Osteoblast (primary cell): ENCODE results near the gene FNDC11. TPM values are rescaled to one million over a fixed set of nuclear protein-coding genes. Genes with fewer than 3 reads are reported as not detected.

Experiments used
- DNase-seq: peaks from one replicate; pipeline ENCODE4 v3.0.0; 2011; ENCODE audit warnings: low spot score, mixed read lengths; ENCODE audit not compliant: insufficient read length; ENCODE audit errors: missing footprints
- H2AFZ ChIP-seq: 2 replicates; pipeline ENCODE4 v1.6.0; 2011; ENCODE audit warnings: mild to moderate bottlenecking, low read length
- H3K27ac ChIP-seq: 2 replicates; pipeline ENCODE4 v1.5.1; 2011; ENCODE audit warnings: mild to moderate bottlenecking, low read depth, low read length, moderate library complexity
- H3K27me3 ChIP-seq: 2 replicates; pipeline ENCODE4 v1.6.0; 2012; ENCODE audit warnings: mild to moderate bottlenecking, control low read depth, inconsistent platforms, low read length, moderate library complexity; ENCODE audit not compliant: insufficient read depth
- H3K36me3 ChIP-seq: 2 replicates; pipeline ENCODE4 v1.5.1; 2011; ENCODE audit warnings: mild to moderate bottlenecking, low read length, control low read depth, moderate library complexity; ENCODE audit not compliant: insufficient read depth
- H3K4me1 ChIP-seq: 2 replicates; pipeline ENCODE4 v1.5.1; 2011; ENCODE audit warnings: mild to moderate bottlenecking, low read length, control low read depth, moderate library complexity; ENCODE audit not compliant: insufficient read depth
- H3K4me2 ChIP-seq: 2 replicates; pipeline ENCODE4 v1.6.0; 2011; ENCODE audit warnings: mild to moderate bottlenecking, low read length; ENCODE audit not compliant: insufficient read depth
- H3K4me3 ChIP-seq: fragments of 200-600 bp; sonication (generic); 3 replicates; pipeline ENCODE4 v1.5.1; 2012; ENCODE audit warnings: mild to moderate bottlenecking, low read length, inconsistent platforms; ENCODE audit not compliant: insufficient read depth
- H3K79me2 ChIP-seq: 2 replicates; pipeline ENCODE4 v1.6.0; 2012; ENCODE audit warnings: mild to moderate bottlenecking, low read length, control low read depth, inconsistent platforms; ENCODE audit not compliant: insufficient read depth
- H3K9me3 ChIP-seq: 2 replicates; pipeline ENCODE4 v1.5.1; 2011; ENCODE audit warnings: low read depth, low read length, control low read depth
- H4K20me1 ChIP-seq: 2 replicates; pipeline ENCODE4 v1.6.0; 2012; ENCODE audit warnings: mild to moderate bottlenecking, low read length, control low read depth; ENCODE audit not compliant: insufficient read depth
- CTCF ChIP-seq: IDR thresholded peaks from 2 replicates; pipeline ENCODE4 v1.5.1; 2011; ENCODE audit warnings: mild to moderate bottlenecking, low read depth, low read length, moderate library complexity; ENCODE audit errors: extremely low read depth
- total RNA-seq: library from RNA; depleted of rRNA; stranded (reverse); fragments of >200 nt; gene quantifications from 2 replicates; pipeline ENCODE4 v1.2.3, GENCODE V29; 2012

Gene FNDC11
- total RNA-seq, 1 donor = not detected

GRCh38 chr20:63547725-63548480 is 6.1 kb upstream of the FNDC11 start, which contains the start of gene SRMS:
Gene SRMS, minus strand, starts transcription at chr20:63547749. Its CDS starts 286 bp downstream, at chr20:63547463.
- Histone ChIP-seq H3K9me3 (no peaks in the 10 kb centered on the region), H4K20me1 (no peaks in the 10 kb centered on the region), H3K79me2 (no peaks in the 10 kb centered on the region), H3K27ac (no peak within 1 kb of the TSS), H3K4me2 (no peak within 1 kb of the TSS), H3K27me3 (peaks cover 22% of the 10 kb centered on the region), H3K4me1 (no peaks in the 10 kb centered on the region), H2AFZ (no peak within 1 kb of the TSS), H3K36me3 (no peaks in the 10 kb centered on the region), H3K4me3 (no peak within 1 kb of the TSS)
- TF ChIP-seq CTCF = no peak
- DNase-seq = no peak

GRCh38 chr20:63548542-63548941 is 5.4 kb upstream of the FNDC11 start:
- no peak for DNase-seq
- TF ChIP-seq CTCF = no peak
- no peaks in the 10 kb centered on the region for H4K20me1 ChIP-seq

GRCh38 chr20:63549019-63549418 is 4.9 kb upstream of the FNDC11 start:
- H3K27me3 ChIP-seq = peaks cover 22% of the 10 kb centered on the region
- no peaks in the 10 kb centered on the region for H3K4me1 ChIP-seq
- H3K27ac ChIP-seq = no peak overlapping the region
- H3K79me2 ChIP-seq = no peaks in the 10 kb centered on the region
- H3K4me3 ChIP-seq = no peak overlapping the region
- no peak overlapping the region for H3K4me2 ChIP-seq
- H4K20me1 ChIP-seq = no peaks in the 10 kb centered on the region
- no peaks in the 10 kb centered on the region for H3K9me3 ChIP-seq
- no peak for TF ChIP-seq CTCF
- no peak for DNase-seq
- H2AFZ ChIP-seq = no peak overlapping the region
- no peaks in the 10 kb centered on the region for H3K36me3 ChIP-seq

More at GRCh38 chr20:63548542-63548941, 5.4 kb upstream of the FNDC11 start:
- Histone ChIP-seq H3K4me1 (no peaks in the 10 kb centered on the region), H3K27me3 (peaks cover 22% of the 10 kb centered on the region), H3K9me3 (no peaks in the 10 kb centered on the region), H3K79me2 (no peaks in the 10 kb centered on the region), H3K4me3 (no peak overlapping the region), H2AFZ (no peak overlapping the region), H3K36me3 (no peaks in the 10 kb centered on the region), H3K27ac (no peak overlapping the region), H3K4me2 (no peak overlapping the region)

- H3K27ac ChIP-seq = no peak overlapping the region
- no peak overlapping the region for H3K4me3 ChIP-seq
- no peak overlapping the region for H2AFZ ChIP-seq
- no peaks in the 10 kb centered on the region for H3K79me2 ChIP-seq
- H4K20me1 ChIP-seq = no peaks in the 10 kb centered on the region
- peaks cover 22% of the 10 kb centered on the region for H3K27me3 ChIP-seq
- no peak for TF ChIP-seq CTCF
- no peak for DNase-seq
- no peaks in the 10 kb centered on the region for H3K4me1 ChIP-seq
- no peak overlapping the region for H3K4me2 ChIP-seq
- no peaks in the 10 kb centered on the region for H3K9me3 ChIP-seq
- H3K36me3 ChIP-seq = no peaks in the 10 kb centered on the region
Measured at GRCh38 chr20:63549679-63550282, 4.2 kb upstream of the FNDC11 start.
